Vagina (tissue), 2 donors: ENCODE measurements around the gene PHF10.

Experiments used
- POLR2A ChIP-seq, 2 donors: fragments of 450-650 bp; IDR thresholded peaks; one replicate each; pipeline ENCODE4 v1.6.1; 2017; ENCODE audit warnings: antibody characterized with exemption in 2 of 2, mild to moderate bottlenecking in 2 of 2, moderate library complexity in 2 of 2
- POLR2AphosphoS5 ChIP-seq, 2 donors: sonication (generic); formaldehyde crosslinking; IDR thresholded peaks; one replicate each; pipeline ENCODE4 v1.9.0; 2017; ENCODE audit warnings: antibody characterized with exemption in 2 of 2, mild to moderate bottlenecking in 2 of 2, low read depth in 1 of 2; ENCODE audit not compliant: insufficient read depth in 1 of 2
- TF ChIP-seq, protein P1 (sequence below), 3 experiments: fragments of 450-650 bp in 2 of 3; fragments of 200-600 bp in 1 of 3; sonication (generic) in 1 of 3; IDR thresholded peaks; one replicate each; pipeline ENCODE4 v1.5.1; 2017 to 2019; ENCODE audit warnings: antibody characterized with exemption in 3 of 3, mild to moderate bottlenecking in 2 of 3, moderate library complexity in 2 of 3

DNA sequence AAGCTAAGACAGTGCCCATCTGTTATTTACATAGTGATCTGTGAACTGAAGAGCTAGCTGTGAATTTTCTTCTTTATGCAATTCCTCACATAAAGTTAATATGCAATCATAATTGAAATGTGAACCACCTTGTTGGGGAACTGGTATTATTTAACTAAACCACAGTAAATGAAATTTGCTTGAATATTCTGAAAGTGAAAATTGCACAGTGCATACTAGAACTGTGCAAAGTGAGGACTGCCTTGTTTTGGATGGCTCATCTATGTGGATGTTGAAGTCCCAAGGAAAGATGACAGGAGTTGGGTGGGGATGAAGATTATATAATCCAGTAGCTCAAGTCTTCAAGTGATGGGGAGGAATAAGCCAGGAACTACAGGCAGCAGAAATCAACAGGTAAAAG, 5.7 kb upstream of the PHF10 start:
- TF ChIP-seq, protein P1, sequence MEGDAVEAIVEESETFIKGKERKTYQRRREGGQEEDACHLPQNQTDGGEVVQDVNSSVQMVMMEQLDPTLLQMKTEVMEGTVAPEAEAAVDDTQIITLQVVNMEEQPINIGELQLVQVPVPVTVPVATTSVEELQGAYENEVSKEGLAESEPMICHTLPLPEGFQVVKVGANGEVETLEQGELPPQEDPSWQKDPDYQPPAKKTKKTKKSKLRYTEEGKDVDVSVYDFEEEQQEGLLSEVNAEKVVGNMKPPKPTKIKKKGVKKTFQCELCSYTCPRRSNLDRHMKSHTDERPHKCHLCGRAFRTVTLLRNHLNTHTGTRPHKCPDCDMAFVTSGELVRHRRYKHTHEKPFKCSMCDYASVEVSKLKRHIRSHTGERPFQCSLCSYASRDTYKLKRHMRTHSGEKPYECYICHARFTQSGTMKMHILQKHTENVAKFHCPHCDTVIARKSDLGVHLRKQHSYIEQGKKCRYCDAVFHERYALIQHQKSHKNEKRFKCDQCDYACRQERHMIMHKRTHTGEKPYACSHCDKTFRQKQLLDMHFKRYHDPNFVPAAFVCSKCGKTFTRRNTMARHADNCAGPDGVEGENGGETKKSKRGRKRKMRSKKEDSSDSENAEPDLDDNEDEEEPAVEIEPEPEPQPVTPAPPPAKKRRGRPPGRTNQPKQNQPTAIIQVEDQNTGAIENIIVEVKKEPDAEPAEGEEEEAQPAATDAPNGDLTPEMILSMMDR (IDR thresholded peaks at IDR 0.05): no peak
- TF ChIP-seq POLR2AphosphoS5 (IDR thresholded peaks at IDR 0.05; ENCODE audit: insufficient read depth in 1 of 2, low read depth in 1 of 2): no peak
- TF ChIP-seq POLR2A (IDR thresholded peaks at IDR 0.05): no peak
